IMR-90 (cell line): ENCODE data around the gene PLXNA4. TPM values are rescaled to one million over a fixed set of nuclear protein-coding genes. Genes with fewer than 3 reads are reported as not detected.

ENCODE experiments used
- ATAC-seq: fragments of 200-7000 bp; cut with Tn5 transposase; 2 replicates; pipeline ENCODE4 v1.9.1; 2020; ENCODE audit warnings: low read depth, mild to moderate bottlenecking, moderate library complexity
- BruUV-seq: library from RNA; stranded (reverse); fragments of 400-500 nt; replicated peaks from 2 replicates; lab custom pipeline; 2021; lab: Mats Ljungman, UMichigan
- CTCF ChIA-PET: fragments of 300-600 bp; formaldehyde crosslinking; extraction: SDS; loops from one replicate; lab custom pipeline; 2021; ENCODE audit warnings: antibody characterized with exemption; lab: Yijun Ruan, JAX
- POLR2A ChIA-PET: fragments of 300-600 bp; sonication (Branson Sonifier 250); formaldehyde crosslinking; loops from one replicate; lab custom pipeline; 2022; ENCODE audit warnings: antibody characterized with exemption; ENCODE audit not compliant: unreplicated experiment; lab: Charles Lee
- DNase-seq: peaks from one replicate; pipeline ENCODE4 v3.0.0; 2013
- H2AFZ ChIP-seq: replicated peaks from 2 replicates; pipeline ENCODE3; 2013; ENCODE audit warnings: low read length, mild to moderate bottlenecking; ENCODE audit not compliant: poor library complexity
- H2AK5ac ChIP-seq: 2 replicates; pipeline ENCODE4 v1.6.1; 2013; ENCODE audit warnings: low read depth, low read length, inconsistent platforms
- H2AK9ac ChIP-seq: replicated peaks from 2 replicates; pipeline ENCODE3; 2013; ENCODE audit warnings: mild to moderate bottlenecking, low read depth, low read length, moderate library complexity; ENCODE audit not compliant: poor library complexity
- H2BK120ac ChIP-seq: 2 replicates; pipeline ENCODE4 v1.6.1; 2013; ENCODE audit warnings: low read depth, low read length, inconsistent platforms
- H2BK15ac ChIP-seq: 3 replicates; pipeline ENCODE4 v1.6.1; 2013; ENCODE audit warnings: low read depth, low read length, inconsistent platforms
- H2BK20ac ChIP-seq: 2 replicates; pipeline ENCODE4 v1.6.1; 2013; ENCODE audit warnings: low read depth, mild to moderate bottlenecking, inconsistent platforms, low read length, moderate library complexity
- H2BK5ac ChIP-seq: 2 replicates; pipeline ENCODE4 v1.6.1; 2013; ENCODE audit warnings: mild to moderate bottlenecking, low read depth, low read length, inconsistent platforms; ENCODE audit not compliant: poor library complexity, severe bottlenecking
- H3K14ac ChIP-seq: replicated peaks from 2 replicates; pipeline ENCODE4 v1.6.1; 2013; ENCODE audit warnings: low read depth, low read length, inconsistent platforms
- H3K18ac ChIP-seq: 2 replicates; pipeline ENCODE4 v1.6.1; 2013; ENCODE audit warnings: low read depth, low read length, control low read depth
- H3K23ac ChIP-seq: 2 replicates; pipeline ENCODE4 v1.6.1; 2013; ENCODE audit warnings: low read depth, low read length, inconsistent platforms
- H3K27ac ChIP-seq: 2 replicates; pipeline ENCODE4 v1.5.1; 2013; ENCODE audit warnings: mild to moderate bottlenecking, control low read depth, low read length; ENCODE audit not compliant: insufficient read depth
- H3K27me3 ChIP-seq: 2 replicates; pipeline ENCODE4 v1.6.1; 2013; ENCODE audit warnings: low read length; ENCODE audit not compliant: control insufficient read depth, insufficient read depth
- H3K36me3 ChIP-seq: 2 replicates; pipeline ENCODE4 v1.6.1; 2013; ENCODE audit warnings: low read length, mixed read lengths; ENCODE audit not compliant: control insufficient read depth, insufficient read depth
- H3K4ac ChIP-seq: 2 replicates; pipeline ENCODE4 v1.6.1; 2013; ENCODE audit warnings: low read depth, low read length, inconsistent platforms
- H3K4me1 ChIP-seq: 2 replicates; pipeline ENCODE4 v1.6.1; 2013; ENCODE audit warnings: low read length, mixed read lengths; ENCODE audit not compliant: control insufficient read depth, insufficient read depth
- H3K4me2 ChIP-seq: 2 replicates; pipeline ENCODE4 v1.6.1; 2013; ENCODE audit warnings: low read depth, mild to moderate bottlenecking, control low read depth, low read length, moderate library complexity
- H3K4me3 ChIP-seq: 2 replicates; pipeline ENCODE4 v1.5.1; 2013; ENCODE audit warnings: low read depth, mild to moderate bottlenecking, control low read depth, low read length, moderate library complexity; ENCODE audit not compliant: insufficient read depth
- H3K56ac ChIP-seq: 2 replicates; pipeline ENCODE4 v1.6.1; 2013; ENCODE audit warnings: low read length, inconsistent platforms; ENCODE audit not compliant: insufficient read depth; ENCODE audit errors: extremely low read depth
- H3K79me1 ChIP-seq, 2 experiments: 2 replicates each; pipeline ENCODE4 v1.6.1; 2013; ENCODE audit warnings: low read length in 2 of 2, inconsistent platforms in 1 of 2, low read depth in 1 of 2
- H3K9ac ChIP-seq: 2 replicates; pipeline ENCODE4 v1.6.1; 2013; ENCODE audit warnings: low read depth, low read length, control low read depth
- H3K9me1 ChIP-seq: 2 replicates; pipeline ENCODE4 v1.6.1; 2013; ENCODE audit warnings: low read length, inconsistent platforms; ENCODE audit not compliant: insufficient read depth
- H3K9me3 ChIP-seq: 2 replicates; pipeline ENCODE4 v1.6.1; 2013; ENCODE audit warnings: low read length; ENCODE audit not compliant: control insufficient read depth, insufficient read depth
- H4K20me1 ChIP-seq: 2 replicates; pipeline ENCODE4 v1.6.1; 2013; ENCODE audit warnings: low read length, inconsistent platforms; ENCODE audit not compliant: insufficient read depth
- H4K5ac ChIP-seq: 2 replicates; pipeline ENCODE4 v1.6.1; 2013; ENCODE audit warnings: mild to moderate bottlenecking, low read depth, low read length, control low read depth
- H4K8ac ChIP-seq, 2 experiments: 2 replicates each; pipeline ENCODE4 v1.6.1; 2013; ENCODE audit warnings: low read depth in 2 of 2, low read length in 2 of 2, control low read depth in 1 of 2, inconsistent platforms in 1 of 2
- H4K91ac ChIP-seq: 2 replicates; pipeline ENCODE4 v1.6.1; 2013; ENCODE audit warnings: low read depth, low read length, inconsistent platforms; ENCODE audit not compliant: insufficient read depth
- BHLHE40 ChIP-seq: fragments of 150-350 bp; IDR thresholded peaks from 2 replicates; pipeline ENCODE4 v1.6.1; 2016; ENCODE audit warnings: mild to moderate bottlenecking, low read depth, low read length
- CEBPB ChIP-seq: IDR thresholded peaks from 2 replicates; pipeline ENCODE4 v1.6.1; 2012; ENCODE audit warnings: low read depth, low read length, improper control_type of control experiment
- CHD1 ChIP-seq: IDR thresholded peaks from 2 replicates; pipeline ENCODE4 v1.6.1; 2012; ENCODE audit warnings: low read depth, low read length, improper control_type of control experiment
- FOS ChIP-seq: fragments of 150-350 bp; IDR thresholded peaks from 2 replicates; pipeline ENCODE4 v1.6.1; 2016; ENCODE audit warnings: low read depth, low read length
- MAFK ChIP-seq: IDR thresholded peaks from 2 replicates; pipeline ENCODE4 v1.6.1; 2012; ENCODE audit warnings: low read depth, low read length, improper control_type of control experiment
- MAZ ChIP-seq: IDR thresholded peaks from 2 replicates; pipeline ENCODE4 v1.6.1; 2012; ENCODE audit warnings: low read depth, mild to moderate bottlenecking, low read length, improper control_type of control experiment, moderate library complexity, borderline replicate concordance
- MXI1 ChIP-seq: IDR thresholded peaks from 2 replicates; pipeline ENCODE4 v1.6.1; 2012; ENCODE audit warnings: low read depth, mild to moderate bottlenecking, low read length, moderate library complexity, borderline replicate concordance
- NFE2L2 ChIP-seq: fragments of 150-350 bp; IDR thresholded peaks from 2 replicates; pipeline ENCODE4 v1.6.1; 2016; ENCODE audit warnings: low read depth, mild to moderate bottlenecking, low read length
- POLR2A ChIP-seq: IDR thresholded peaks from 2 replicates; pipeline ENCODE4 v1.6.1; 2012; ENCODE audit warnings: mild to moderate bottlenecking, low read depth, low read length
- RAD21 ChIP-seq: IDR thresholded peaks from 2 replicates; pipeline ENCODE4 v1.6.1; 2012; ENCODE audit warnings: low read length, improper control_type of control experiment
- RCOR1 ChIP-seq: IDR thresholded peaks from 2 replicates; pipeline ENCODE4 v1.6.1; 2012; ENCODE audit warnings: mild to moderate bottlenecking, low read length, improper control_type of control experiment; ENCODE audit not compliant: insufficient replicate concordance
- RFX5 ChIP-seq: IDR thresholded peaks from 2 replicates; pipeline ENCODE4 v1.8.0; 2012; ENCODE audit warnings: low read depth, mild to moderate bottlenecking, low read length, moderate library complexity
- SMC3 ChIP-seq: fragments of 150-350 bp; IDR thresholded peaks from 2 replicates; pipeline ENCODE4 v1.6.1; 2016; ENCODE audit warnings: low read depth, mild to moderate bottlenecking, antibody characterized with exemption, low read length, moderate library complexity
- WGBS, 2 experiments: methylation state at CpG; one replicate each; pipeline versions ENCODE4 v1.1.5 to v1.1.7; 2013; ENCODE audit warnings: missing lambda C conversion rate in 2 of 2; ENCODE audit not compliant: insufficient read length in 1 of 2; ENCODE audit errors: extremely low coverage in 2 of 2; 5-methylcytosine and 5-hydroxymethylcytosine counted together
- dilution Hi-C: fragments of 300-500 bp; cut with HindIII; formaldehyde crosslinking; loops from one replicate; pipeline ENCODE4 v1.14.3; 2018; ENCODE audit warnings: low sequenced_read_pairs; ENCODE audit not compliant: unreplicated experiment
- in situ Hi-C: fragments of 300-500 bp; cut with MboI; formaldehyde crosslinking; loops from 3 replicates; pipeline ENCODE4 v1.14.3; 2019; ENCODE audit warnings: low sequenced_read_pairs, inconsistent platforms, mixed read lengths
- intact Hi-C: fragments of 100-400 bp; cut with micrococcal nuclease; formaldehyde crosslinking; loops from 2 replicates; pipeline ENCODE4 v1.10.0; 2022
- polyA plus RNA-seq, 3 experiments: library from polyadenylated mRNA; depleted of rRNA; stranded (reverse); fragments of >200 nt; gene quantifications; 2 replicates each; pipeline ENCODE4 v1.2.3, GENCODE V29; 2012; ENCODE audit warnings: low replicate concordance in 1 of 3
- total RNA-seq: library from RNA; depleted of rRNA; stranded (reverse); fragments of >200 nt; gene quantifications from 2 replicates; pipeline ENCODE4 v1.2.3, GENCODE V29; 2012
- TF ChIP-seq, protein P1 (sequence below): conservative IDR thresholded peaks from 2 replicates; pipeline ENCODE4 v1.5.1; 2012; ENCODE audit warnings: mild to moderate bottlenecking, low read depth, low read length, improper control_type of control experiment
- TF ChIP-seq, protein P2 (sequence below): fragments of 150-350 bp; IDR thresholded peaks from 2 replicates; pipeline ENCODE4 v1.6.1; 2017; ENCODE audit warnings: mild to moderate bottlenecking, antibody characterized with exemption, low read length, low read depth
- TF ChIP-seq, protein P3 (sequence below): fragments of 150-350 bp; IDR thresholded peaks from 2 replicates; pipeline ENCODE4 v1.6.1; 2016; ENCODE audit warnings: low read depth, mild to moderate bottlenecking, low read length, moderate library complexity, borderline replicate concordance

The PLXNA4 gene
- total and polyA plus RNA-seq, 2 of the 4 experiments (the other 2 are of a cell fraction), result under 0.01 TPM

DNA sequence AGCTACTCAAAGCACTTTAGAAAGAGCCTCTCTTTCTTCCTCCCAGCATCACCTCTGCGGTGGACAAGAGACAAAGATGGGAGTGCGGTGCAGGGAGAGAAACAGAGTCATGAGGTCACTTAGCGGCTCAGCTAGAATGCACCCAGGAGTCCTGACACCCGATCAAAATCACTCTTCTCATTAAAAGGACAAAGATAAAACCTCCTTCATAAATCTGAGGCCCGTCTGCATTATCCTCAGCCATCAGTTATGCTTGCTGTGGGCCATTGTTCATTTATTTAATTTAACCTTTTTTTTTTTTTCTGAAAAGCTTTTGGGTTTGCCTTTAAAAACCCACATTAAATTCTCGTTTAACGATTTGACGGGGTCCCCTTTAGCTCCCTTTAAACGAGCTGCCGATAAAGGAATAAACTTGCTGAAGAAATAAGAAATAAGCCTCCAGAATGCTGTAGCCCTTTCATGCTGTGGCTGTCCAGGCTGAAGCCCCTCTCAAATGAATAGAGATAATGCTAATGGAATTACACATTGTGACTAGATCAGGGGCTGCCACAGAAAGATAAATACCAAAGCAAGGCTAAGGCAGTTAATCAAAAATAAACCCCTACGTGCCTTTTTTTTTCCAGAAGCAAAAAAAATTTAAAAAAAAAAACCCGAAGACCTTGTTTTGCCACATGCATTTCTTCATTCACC is 16.1 kb upstream of the PLXNA4 start:
- Histone ChIP-seq H4K91ac (no peak overlapping the region), H3K27ac (no peak overlapping the region), H4K8ac (no peak overlapping the region), H3K4ac (no peak overlapping the region), H3K9ac (no peak overlapping the region), H3K4me3 (no peak overlapping the region), H3K27me3 (no peaks in the 10 kb centered on the region; the same call in 1 of the 2 replicates), H3K14ac (no peak overlapping the region), H3K4me1 (no peaks in the 10 kb centered on the region), H2BK5ac (no peak overlapping the region), H3K9me1 (no peaks in the 10 kb centered on the region), H2BK120ac (no peak overlapping the region), H3K23ac (no peak overlapping the region), H2AFZ (no peak overlapping the region), H2AK9ac (no peak overlapping the region), H2BK15ac (no peak overlapping the region), H3K36me3 (no peaks in the 10 kb centered on the region), H3K9me3 (no peaks in the 10 kb centered on the region), H2BK20ac (no peak overlapping the region), H4K20me1 (no peaks in the 10 kb centered on the region), H3K56ac (no peak overlapping the region), H4K5ac (no peak overlapping the region), H3K18ac (no peak overlapping the region), H3K4me2 (no peak overlapping the region), H3K79me1 (no peaks in the 10 kb centered on the region), H2AK5ac (no peak overlapping the region)
- intact Hi-C loops, result no loop called here
- ChIA-PET CTCF (no interaction called here), POLR2A (no interaction called here)
- WGBS, 2 experiments, result no CpG with 5 or more reads among the region's 12 CpGs
- in situ Hi-C loops, result loop anchor here (25.0 kb wide), 1 partner anchor 630 kb away; no protein-coding TSS in a partner anchor
- DNase-seq, result no peak
- TF ChIP-seq FOS, result no peak
- no peak for TF ChIP-seq MAZ
- TF ChIP-seq, protein P1, sequence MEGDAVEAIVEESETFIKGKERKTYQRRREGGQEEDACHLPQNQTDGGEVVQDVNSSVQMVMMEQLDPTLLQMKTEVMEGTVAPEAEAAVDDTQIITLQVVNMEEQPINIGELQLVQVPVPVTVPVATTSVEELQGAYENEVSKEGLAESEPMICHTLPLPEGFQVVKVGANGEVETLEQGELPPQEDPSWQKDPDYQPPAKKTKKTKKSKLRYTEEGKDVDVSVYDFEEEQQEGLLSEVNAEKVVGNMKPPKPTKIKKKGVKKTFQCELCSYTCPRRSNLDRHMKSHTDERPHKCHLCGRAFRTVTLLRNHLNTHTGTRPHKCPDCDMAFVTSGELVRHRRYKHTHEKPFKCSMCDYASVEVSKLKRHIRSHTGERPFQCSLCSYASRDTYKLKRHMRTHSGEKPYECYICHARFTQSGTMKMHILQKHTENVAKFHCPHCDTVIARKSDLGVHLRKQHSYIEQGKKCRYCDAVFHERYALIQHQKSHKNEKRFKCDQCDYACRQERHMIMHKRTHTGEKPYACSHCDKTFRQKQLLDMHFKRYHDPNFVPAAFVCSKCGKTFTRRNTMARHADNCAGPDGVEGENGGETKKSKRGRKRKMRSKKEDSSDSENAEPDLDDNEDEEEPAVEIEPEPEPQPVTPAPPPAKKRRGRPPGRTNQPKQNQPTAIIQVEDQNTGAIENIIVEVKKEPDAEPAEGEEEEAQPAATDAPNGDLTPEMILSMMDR, result no peak
- no peak for TF ChIP-seq SMC3
- no peak for TF ChIP-seq CEBPB
- TF ChIP-seq MAFK, result no peak
- TF ChIP-seq CHD1, result no peak
- no peak for TF ChIP-seq BHLHE40
- TF ChIP-seq RAD21, result no peak
- TF ChIP-seq RFX5, result no peak
- no peak for TF ChIP-seq RCOR1
- TF ChIP-seq NFE2L2, result no peak
- no peak for TF ChIP-seq POLR2A
- TF ChIP-seq, protein P2, sequence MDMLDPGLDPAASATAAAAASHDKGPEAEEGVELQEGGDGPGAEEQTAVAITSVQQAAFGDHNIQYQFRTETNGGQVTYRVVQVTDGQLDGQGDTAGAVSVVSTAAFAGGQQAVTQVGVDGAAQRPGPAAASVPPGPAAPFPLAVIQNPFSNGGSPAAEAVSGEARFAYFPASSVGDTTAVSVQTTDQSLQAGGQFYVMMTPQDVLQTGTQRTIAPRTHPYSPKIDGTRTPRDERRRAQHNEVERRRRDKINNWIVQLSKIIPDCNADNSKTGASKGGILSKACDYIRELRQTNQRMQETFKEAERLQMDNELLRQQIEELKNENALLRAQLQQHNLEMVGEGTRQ, result no peak
- TF ChIP-seq, protein P3, sequence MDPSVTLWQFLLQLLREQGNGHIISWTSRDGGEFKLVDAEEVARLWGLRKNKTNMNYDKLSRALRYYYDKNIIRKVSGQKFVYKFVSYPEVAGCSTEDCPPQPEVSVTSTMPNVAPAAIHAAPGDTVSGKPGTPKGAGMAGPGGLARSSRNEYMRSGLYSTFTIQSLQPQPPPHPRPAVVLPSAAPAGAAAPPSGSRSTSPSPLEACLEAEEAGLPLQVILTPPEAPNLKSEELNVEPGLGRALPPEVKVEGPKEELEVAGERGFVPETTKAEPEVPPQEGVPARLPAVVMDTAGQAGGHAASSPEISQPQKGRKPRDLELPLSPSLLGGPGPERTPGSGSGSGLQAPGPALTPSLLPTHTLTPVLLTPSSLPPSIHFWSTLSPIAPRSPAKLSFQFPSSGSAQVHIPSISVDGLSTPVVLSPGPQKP, result no peak
- TF ChIP-seq MXI1, result no peak
- no TSS peak for BruUV-seq
- dilution Hi-C loops, result no loop called here
- no peak for ATAC-seq
